ENCODE results near the gene RAB11FIP4. TPM values are rescaled to one million over a fixed set of nuclear protein-coding genes. Genes with fewer than 3 reads are reported as not detected.

RAB11FIP4 gene
- total RNA-seq, 2 donors from 2014 or later, result 35.6 to 62.2 TPM

- TF ChIP-seq, protein P1, sequence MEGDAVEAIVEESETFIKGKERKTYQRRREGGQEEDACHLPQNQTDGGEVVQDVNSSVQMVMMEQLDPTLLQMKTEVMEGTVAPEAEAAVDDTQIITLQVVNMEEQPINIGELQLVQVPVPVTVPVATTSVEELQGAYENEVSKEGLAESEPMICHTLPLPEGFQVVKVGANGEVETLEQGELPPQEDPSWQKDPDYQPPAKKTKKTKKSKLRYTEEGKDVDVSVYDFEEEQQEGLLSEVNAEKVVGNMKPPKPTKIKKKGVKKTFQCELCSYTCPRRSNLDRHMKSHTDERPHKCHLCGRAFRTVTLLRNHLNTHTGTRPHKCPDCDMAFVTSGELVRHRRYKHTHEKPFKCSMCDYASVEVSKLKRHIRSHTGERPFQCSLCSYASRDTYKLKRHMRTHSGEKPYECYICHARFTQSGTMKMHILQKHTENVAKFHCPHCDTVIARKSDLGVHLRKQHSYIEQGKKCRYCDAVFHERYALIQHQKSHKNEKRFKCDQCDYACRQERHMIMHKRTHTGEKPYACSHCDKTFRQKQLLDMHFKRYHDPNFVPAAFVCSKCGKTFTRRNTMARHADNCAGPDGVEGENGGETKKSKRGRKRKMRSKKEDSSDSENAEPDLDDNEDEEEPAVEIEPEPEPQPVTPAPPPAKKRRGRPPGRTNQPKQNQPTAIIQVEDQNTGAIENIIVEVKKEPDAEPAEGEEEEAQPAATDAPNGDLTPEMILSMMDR (conservative IDR thresholded peaks at IDR 0.05), result no peak
- H3K27me3 ChIP-seq (ENCODE audit: control insufficient read depth, insufficient read depth, low read length, poor library complexity, severe bottlenecking), result no peaks in the 10 kb centered on the region
- H3K4me3 ChIP-seq (ENCODE audit: low read length), result no peak overlapping the region
- Mint-ChIP-seq H3K36me3 (ENCODE audit: low read depth) (no peaks in the 10 kb centered on the region), H3K4me3 (no peak overlapping the region), H3K4me1 (peaks cover 7% of the 10 kb centered on the region), H3K27me3 (ENCODE audit: insufficient read depth) (no peaks in the 10 kb centered on the region), H3K9me3 (no peaks in the 10 kb centered on the region), H3K27ac (no peak overlapping the region)
- H3K27ac ChIP-seq (ENCODE audit: low read depth, low read length), result no peak overlapping the region
- H3K9ac ChIP-seq (ENCODE audit: extremely low read depth, low read length, poor library complexity, severe bottlenecking), result no peak overlapping the region
- H3K4me1 ChIP-seq (ENCODE audit: control insufficient read depth, insufficient read depth, low read length), result no peaks in the 10 kb centered on the region
- 53 to 68% methylated on average over 4 to 15 of the region's 15 CpGs for WGBS, 2 experiments (ENCODE audit: insufficient coverage in 1 of 2, insufficient read length in 1 of 2)
- DNase-seq, result no peak
- no peaks in the 10 kb centered on the region for H3K9me3 ChIP-seq (ENCODE audit: control insufficient read depth, low read length)
- no peaks in the 10 kb centered on the region for H3K36me3 ChIP-seq (ENCODE audit: control insufficient read depth, insufficient read depth, low read length)
These were observed 21.8 kb downstream of the RAB11FIP4 start for GRCh38 chr17:31413081-31413799.

- Histone ChIP-seq H3K4me1 (ENCODE audit: control insufficient read depth, insufficient read depth, low read length) (no peaks in the 10 kb centered on the region), H3K4me3 (ENCODE audit: low read length) (no peak overlapping the region)
These were observed 22.5 kb downstream of the RAB11FIP4 start for GRCh38 chr17:31413874-31414549.

GRCh38 chr17:31414550-31414918, 23.1 kb downstream of the RAB11FIP4 start:
- Mint-ChIP-seq H3K27ac (no peak overlapping the region), H3K4me1 (peaks cover 7% of the 10 kb centered on the region), H3K27me3 (ENCODE audit: insufficient read depth) (no peaks in the 10 kb centered on the region), H3K9me3 (no peaks in the 10 kb centered on the region), H3K36me3 (ENCODE audit: low read depth) (no peaks in the 10 kb centered on the region), H3K4me3 (no peak overlapping the region)
- Histone ChIP-seq H3K9ac (ENCODE audit: extremely low read depth, low read length, poor library complexity, severe bottlenecking) (no peak overlapping the region), H3K27ac (ENCODE audit: low read depth, low read length) (no peak overlapping the region), H3K27me3 (ENCODE audit: control insufficient read depth, insufficient read depth, low read length, poor library complexity, severe bottlenecking) (no peaks in the 10 kb centered on the region), H3K4me3 (ENCODE audit: low read length) (no peak overlapping the region), H3K9me3 (ENCODE audit: control insufficient read depth, low read length) (no peaks in the 10 kb centered on the region), H3K4me1 (ENCODE audit: control insufficient read depth, insufficient read depth, low read length) (no peaks in the 10 kb centered on the region), H3K36me3 (ENCODE audit: control insufficient read depth, insufficient read depth, low read length) (no peaks in the 10 kb centered on the region)
- TF ChIP-seq, protein P1 (conservative IDR thresholded peaks at IDR 0.05), result no peak
- 60 to 85% methylated on average over 1 to 6 of the region's 6 CpGs for WGBS, 2 experiments (ENCODE audit: insufficient coverage in 1 of 2, insufficient read length in 1 of 2)
- no peak for DNase-seq

More at GRCh38 chr17:31413874-31414549, 22.5 kb downstream of the RAB11FIP4 start:
- WGBS, 2 experiments (ENCODE audit: insufficient coverage in 1 of 2, insufficient read length in 1 of 2), result 62 to 77% methylated on average over 10 to 12 of the region's 12 CpGs
- TF ChIP-seq, protein P1 (conservative IDR thresholded peaks at IDR 0.05), result no peak
- no peaks in the 10 kb centered on the region for H3K9me3 ChIP-seq (ENCODE audit: control insufficient read depth, low read length)
- Mint-ChIP-seq H3K4me3 (no peak overlapping the region), H3K27me3 (ENCODE audit: insufficient read depth) (no peaks in the 10 kb centered on the region), H3K27ac (no peak overlapping the region), H3K36me3 (ENCODE audit: low read depth) (no peaks in the 10 kb centered on the region), H3K4me1 (peaks cover 7% of the 10 kb centered on the region), H3K9me3 (no peaks in the 10 kb centered on the region)
- H3K36me3 ChIP-seq (ENCODE audit: control insufficient read depth, insufficient read depth, low read length), result no peaks in the 10 kb centered on the region
- no peaks in the 10 kb centered on the region for H3K27me3 ChIP-seq (ENCODE audit: control insufficient read depth, insufficient read depth, low read length, poor library complexity, severe bottlenecking)
- H3K9ac ChIP-seq (ENCODE audit: extremely low read depth, low read length, poor library complexity, severe bottlenecking), result no peak overlapping the region
- DNase-seq, result no peak
- H3K27ac ChIP-seq (ENCODE audit: low read depth, low read length), result peak overlapping the region; percentile 24

Measured in endodermal cell (in vitro differentiated cells).